HepG2 (cell line): ENCODE measurements around the gene MMS19. TPM values are rescaled to one million over a fixed set of nuclear protein-coding genes. Genes with fewer than 3 reads are reported as not detected.

Experiments
- ATAC-seq: fragments of 200-7000 bp; cut with Tn5 transposase; 3 replicates; pipeline ENCODE4 v1.9.1; 2020; ENCODE audit warnings: mild to moderate bottlenecking, moderate library complexity
- BruUV-seq: library from RNA; stranded (reverse); fragments of 400-500 nt; replicated peaks from 2 replicates; lab custom pipeline; 2021; lab: Mats Ljungman, UMichigan
- CTCF ChIA-PET: fragments of 300-600 bp; formaldehyde crosslinking; extraction: SDS; loops from one replicate; lab custom pipeline; 2021; ENCODE audit warnings: low total read pairs, inconsistent platforms, low intra/inter-chr PET ratio; lab: Yijun Ruan, JAX
- POLR2A ChIA-PET: fragments of 350-600 bp; sonication (Branson Sonifier 250); formaldehyde crosslinking; loops from one replicate; lab custom pipeline; 2020; ENCODE audit warnings: antibody characterized with exemption, inconsistent platforms; lab: Yijun Ruan, JAX
- DNase-seq: peaks from one replicate; pipeline ENCODE4 v3.0.0-alpha.2; 2015; ENCODE audit warnings: low spot score
- FAIRE-seq: peaks from 3 replicates; lab custom pipeline; 2011; peaks lifted over from hg19 to GRCh38; lab: Jason Lieb, UNC
- H2AFZ ChIP-seq: one replicate; pipeline ENCODE4 v1.6.1; 2011; ENCODE audit warnings: low read length, inconsistent platforms
- H3K27ac ChIP-seq: fragments of 300-600 bp; 3 replicates; pipeline ENCODE4 v1.8.0; 2011; ENCODE audit warnings: mixed run types, mild to moderate bottlenecking, mixed read lengths, low read length, inconsistent platforms; ENCODE audit not compliant: insufficient read depth; ENCODE audit errors: extremely low read length
- H3K27me3 ChIP-seq, 2 experiments: fragments of 200-600 bp in 1 of 2; 2 replicates in 1 of 2; 3 replicates in 1 of 2; pipeline versions ENCODE4 v1.6.0 to v1.8.0; 2011; ENCODE audit warnings: low read length in 2 of 2, mild to moderate bottlenecking in 2 of 2, moderate library complexity in 2 of 2, inconsistent platforms in 1 of 2; ENCODE audit not compliant: insufficient read depth in 2 of 2, control insufficient read depth in 1 of 2
- H3K36me3 ChIP-seq, 2 experiments: fragments of 200-600 bp in 1 of 2; replicated peaks in 1 of 2; 2 replicates in 1 of 2; 3 replicates in 1 of 2; pipeline versions ENCODE4 v1.5.1 to v1.8.0; 2011; ENCODE audit warnings: low read length in 2 of 2, inconsistent platforms in 1 of 2; ENCODE audit not compliant: insufficient read depth in 2 of 2, control insufficient read depth in 1 of 2
- H3K4me1 ChIP-seq: 2 replicates; pipeline ENCODE4 v1.5.1; 2012; ENCODE audit warnings: low read length, inconsistent platforms; ENCODE audit not compliant: insufficient read depth
- H3K4me2 ChIP-seq: 2 replicates; pipeline ENCODE4 v1.6.0; 2011; ENCODE audit warnings: low read depth, low read length, inconsistent platforms
- H3K4me3 ChIP-seq, 3 experiments: fragments of 200-600 bp in 1 of 3; sonication (generic), shearing (Covaris generic) in 1 of 3; replicated peaks in 1 of 3; 2 replicates each; pipeline ENCODE4 v1.5.1; 2011 to 2016; ENCODE audit warnings: low read length in 3 of 3, inconsistent platforms in 2 of 3, low read depth in 2 of 3, mild to moderate bottlenecking in 2 of 3, control low read depth in 1 of 3, mixed read lengths in 1 of 3; ENCODE audit not compliant: insufficient read depth in 1 of 3
- H3K79me2 ChIP-seq: one replicate; pipeline ENCODE4 v1.6.1; 2011; ENCODE audit warnings: low read length, inconsistent platforms; ENCODE audit not compliant: insufficient read depth
- H3K9ac ChIP-seq: 2 replicates; pipeline ENCODE4 v1.6.0; 2011; ENCODE audit warnings: mild to moderate bottlenecking, low read depth, low read length, inconsistent platforms; ENCODE audit not compliant: insufficient read depth
- H3K9me3 ChIP-seq: 2 replicates; pipeline ENCODE4 v1.5.1; 2012; ENCODE audit warnings: mild to moderate bottlenecking, low read length
- H4K20me1 ChIP-seq: 2 replicates; pipeline ENCODE4 v1.6.0; 2011; ENCODE audit warnings: inconsistent platforms, mild to moderate bottlenecking, low read length, moderate library complexity; ENCODE audit not compliant: insufficient read depth
- BCL6 ChIP-seq: IDR thresholded peaks from 2 replicates; pipeline ENCODE4 v1.6.1; 2016; ENCODE audit warnings: missing genetic modification reagents, missing compliant biosample characterization
- NFIB ChIP-seq: sonication (generic); formaldehyde crosslinking; IDR thresholded peaks from 2 replicates; pipeline ENCODE4 v1.9.0; 2021; ENCODE audit warnings: missing genetic modification reagents, mild to moderate bottlenecking, borderline replicate concordance
- POGK ChIP-seq: sonication (generic); formaldehyde crosslinking; conservative IDR thresholded peaks from 2 replicates; pipeline ENCODE4 v1.8.0; 2022; ENCODE audit warnings: mild to moderate bottlenecking, moderate library complexity, missing genetic modification reagents
- REPIN1 ChIP-seq: sonication (generic); formaldehyde crosslinking; IDR thresholded peaks from 2 replicates; pipeline ENCODE4 v1.8.0; 2022; ENCODE audit warnings: missing genetic modification reagents, low read depth, mild to moderate bottlenecking, borderline replicate concordance
- ZBTB3 ChIP-seq: sonication (generic); formaldehyde crosslinking; IDR thresholded peaks from 2 replicates; pipeline ENCODE4 v1.4.0; 2020; ENCODE audit warnings: low read depth, mild to moderate bottlenecking, moderate library complexity, missing genetic modification reagents, borderline replicate concordance
- ZFX ChIP-seq: sonication (generic); formaldehyde crosslinking; IDR thresholded peaks from 2 replicates; pipeline ENCODE4 v1.4.0; 2020; ENCODE audit warnings: mild to moderate bottlenecking, low read depth, missing genetic modification reagents, moderate library complexity
- ZIK1 ChIP-seq: sonication (generic); formaldehyde crosslinking; IDR thresholded peaks from 2 replicates; pipeline ENCODE4 v1.5.0; 2020; ENCODE audit warnings: mild to moderate bottlenecking, low read depth, missing genetic modification reagents, borderline replicate concordance
- ZNF326 ChIP-seq: sonication (generic); formaldehyde crosslinking; IDR thresholded peaks from 2 replicates; pipeline ENCODE4 v1.4.0; 2020; ENCODE audit warnings: missing genetic modification reagents, borderline replicate concordance
- ZNF329 ChIP-seq: sonication (generic); formaldehyde crosslinking; IDR thresholded peaks from 2 replicates; pipeline ENCODE4 v1.9.0; 2021; ENCODE audit warnings: low read depth, mild to moderate bottlenecking, missing genetic modification reagents
- ZNF616 ChIP-seq: sonication (generic); formaldehyde crosslinking; IDR thresholded peaks from 2 replicates; pipeline ENCODE4 v1.5.0; 2020; ENCODE audit warnings: low read depth, mild to moderate bottlenecking, missing genetic modification reagents
- ZNF780A ChIP-seq: sonication (generic); formaldehyde crosslinking; IDR thresholded peaks from 2 replicates; pipeline ENCODE4 v1.8.0; 2022; ENCODE audit warnings: mild to moderate bottlenecking, missing genetic modification reagents, moderate library complexity
- ZSCAN5A ChIP-seq: sonication (generic); formaldehyde crosslinking; IDR thresholded peaks from 2 replicates; pipeline ENCODE4 v1.8.0; 2022; ENCODE audit warnings: mild to moderate bottlenecking, missing genetic modification reagents, borderline replicate concordance
- WGBS: methylation state at CpG from one replicate; pipeline ENCODE4 v1.1.6; 2017; ENCODE audit warnings: low lambda C conversion rate; 5-methylcytosine and 5-hydroxymethylcytosine counted together
- in situ Hi-C: cut with HindIII; loops from 2 replicates; pipeline ENCODE4 v1.10.0; 2017; ENCODE audit warnings: low pct_unique_long_range_greater_than_20kb; ENCODE audit not compliant: extremely low pct_ligation_motif_present
- intact Hi-C: fragments of 100-400 bp; cut with micrococcal nuclease; formaldehyde crosslinking; loops from one replicate; pipeline ENCODE4 v1.10.0; 2022; ENCODE audit not compliant: unreplicated experiment
- polyA plus RNA-seq, 8 experiments: library from polyadenylated mRNA; depleted of rRNA in 3 of 8; stranded (reverse) in 7 of 8; unstranded in 1 of 8; fragments of >200 nt; fragmentation: Illumina TruSeq in 4 of 8; extraction: Trizol in 4 of 8; gene quantifications; 2 replicates each; pipeline versions ENCODE4 v1.2.1 to v1.2.3, GENCODE V29; 2011 to 2016; ENCODE audit warnings: low read depth in 4 of 8, missing spikeins in 1 of 8, mixed read lengths in 1 of 8; ENCODE audit not compliant: insufficient read depth in 1 of 8
- total RNA-seq, 5 experiments: library from RNA; depleted of rRNA; stranded (reverse); fragments of >200 nt; fragmentation: Illumina TruSeq; extraction: Trizol; gene quantifications; 2 replicates each; pipeline ENCODE4 v1.2.3, GENCODE V29; 2016; ENCODE audit warnings: low read depth in 1 of 5

Gene MMS19
- total and polyA plus RNA-seq, 2 of the 13 experiments (the other 11 are each of a cell fraction or from before 2014, with no cell fraction given) = 76.4 to 107 TPM

- TF ChIP-seq ZSCAN5A (no peak), ZFX (CRISPR knock-in tag) (no peak), BCL6 (CRISPR knock-in tag) (no peak), REPIN1 (no peak), NFIB (CRISPR knock-in tag) (no peak)
Measured at GRCh38 chr10:97465982-97466381, 32.2 kb downstream of the MMS19 start (continued).

- H3K27ac ChIP-seq = peak overlapping the region; percentile 55
- FAIRE-seq = no peak
- in situ Hi-C loops = loop anchor here (5.0 kb wide), 1 partner anchor 88 kb away; no protein-coding TSS in a partner anchor
Measured at GRCh38 chr10:97464226-97464625, 34.0 kb downstream of the MMS19 start.

More at GRCh38 chr10:97464226-97464625, 34.0 kb downstream of the MMS19 start:
- Histone ChIP-seq H4K20me1 (no peaks in the 10 kb centered on the region), H3K9ac (no peak overlapping the region), H3K36me3 (peaks cover 50 to 84% of the 10 kb centered on the region in 2 experiments), H3K4me2 (no peak overlapping the region), H3K27me3 (no peaks in the 10 kb centered on the region), H2AFZ (no peak overlapping the region), H3K9me3 (no peaks in the 10 kb centered on the region), H3K79me2 (no peaks in the 10 kb centered on the region), H3K4me3 (no peak overlapping the region), H3K4me1 (peaks cover 25% of the 10 kb centered on the region)
- intact Hi-C loops = loop anchor here (5.0 kb wide), 1 partner anchor 148 kb away; no protein-coding TSS in a partner anchor
- TF ChIP-seq ZNF616 (CRISPR knock-in tag) (no peak), ZNF780A (CRISPR knock-in tag) (no peak), ZBTB3 (CRISPR knock-in tag) (no peak), POGK (CRISPR knock-in tag) (no peak), ZNF329 (CRISPR knock-in tag) (no peak), ZIK1 (CRISPR knock-in tag) (no peak), ZNF326 (CRISPR knock-in tag) (no peak)
- 86% methylated on average over 1 of the region's 1 CpG for WGBS
- ChIA-PET POLR2A (interaction anchor here (0.7 to 1.7 kb wide), 4 partner anchors 11 to 90 kb away, joined by 3 to 4 read pairs (median 4); no protein-coding TSS in a partner anchor), CTCF (interaction anchor here (1.1 to 1.9 kb wide), 2 partner anchors 57 to 89 kb away, joined by 6 to 19 read pairs; no protein-coding TSS in a partner anchor)
- DNase-seq (no peak), ATAC-seq (peak; percentile 11)
- no TSS peak for BruUV-seq
